RPMI8226 (cell line): ENCODE results near the gene TTLL7.
"Not testable (repeated sequence)": the region's sequence is repeated elsewhere in the genome, so short reads cannot be mapped to it uniquely, and the experiment has no call there.

ENCODE experiments used
- DNase-seq: peaks from one replicate; pipeline ENCODE4 v3.0.0-alpha.2; 2015

The TTLL7 gene

DNA sequence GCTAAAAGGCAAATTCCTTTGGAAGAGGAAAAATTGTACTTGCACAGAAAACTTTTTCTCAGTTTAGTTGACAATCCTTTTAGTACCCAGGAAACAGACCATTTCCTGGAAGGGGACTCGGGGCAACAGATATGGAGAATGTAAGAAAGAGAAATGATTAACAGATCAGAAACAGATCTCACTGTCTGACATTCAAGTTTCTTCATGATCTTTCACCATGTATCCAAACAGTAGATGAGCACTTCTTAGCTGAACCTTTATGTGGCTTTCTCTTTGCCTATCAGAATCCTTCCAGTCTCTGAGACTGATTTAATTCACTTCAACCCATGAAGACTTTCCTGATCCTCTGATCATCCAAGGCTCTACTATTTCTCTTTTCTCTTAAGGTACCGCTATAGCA lies 2.7 kb downstream of the TTLL7 start:
- no peak for DNase-seq

DNA sequence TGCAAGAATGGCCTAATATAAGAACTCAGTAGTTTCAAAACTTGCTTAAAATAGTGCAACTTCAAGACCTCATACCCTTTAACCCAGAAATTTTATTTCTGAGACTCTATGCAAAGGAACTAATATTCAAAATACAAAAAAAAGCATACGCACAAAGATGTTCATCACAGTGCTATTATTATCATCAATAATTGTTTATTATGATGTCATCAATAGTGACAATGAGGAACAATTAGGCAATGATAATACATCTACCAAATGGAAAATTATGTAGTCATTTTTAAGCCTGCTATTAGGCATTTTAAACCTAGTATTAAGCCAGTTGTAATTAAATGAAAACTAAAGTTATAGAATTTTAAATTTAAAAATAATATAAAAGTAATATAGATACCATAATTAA lies 3.3 kb downstream of the TTLL7 start:
- DNase-seq = no peak

DNA sequence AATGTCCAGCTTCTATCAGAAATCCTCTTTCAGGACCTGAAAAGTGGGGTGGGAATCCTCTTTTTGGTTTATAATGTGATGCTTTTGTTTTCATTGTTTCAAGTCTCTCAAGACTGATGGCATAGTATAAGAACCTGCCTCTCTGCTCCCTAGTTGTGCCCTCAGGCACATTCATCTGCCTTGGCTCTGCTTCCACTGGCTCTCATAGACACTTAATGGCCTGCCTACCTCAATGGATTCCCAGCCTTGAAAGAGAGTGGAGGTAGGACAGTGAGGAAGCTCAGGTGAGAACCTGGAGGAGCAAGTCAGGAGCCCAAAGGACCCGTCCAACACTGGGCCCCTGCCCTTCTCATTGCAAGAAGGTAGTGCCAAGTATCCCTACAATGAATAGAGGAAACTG lies 4.8 kb downstream of the TTLL7 start:
- DNase-seq = no peak

DNA sequence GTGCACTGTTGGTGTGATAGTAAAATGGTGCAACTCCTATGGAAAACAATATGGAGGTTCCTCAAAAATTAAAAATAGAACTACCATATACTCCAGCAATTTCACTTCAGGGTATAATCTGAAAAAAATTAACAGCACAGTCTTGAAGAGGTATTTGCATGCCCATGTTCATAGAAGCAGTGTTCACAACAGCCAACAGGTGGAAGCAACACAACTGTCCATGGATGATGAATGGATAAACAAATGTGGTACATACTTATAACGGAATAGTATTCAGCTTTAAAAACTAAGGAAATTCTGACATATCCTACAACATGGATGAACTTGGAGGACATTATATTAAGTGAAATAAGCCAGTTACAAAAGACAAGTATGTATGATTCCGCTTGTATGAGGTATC lies 8.2 kb downstream of the TTLL7 start:
- no peak for DNase-seq

DNA sequence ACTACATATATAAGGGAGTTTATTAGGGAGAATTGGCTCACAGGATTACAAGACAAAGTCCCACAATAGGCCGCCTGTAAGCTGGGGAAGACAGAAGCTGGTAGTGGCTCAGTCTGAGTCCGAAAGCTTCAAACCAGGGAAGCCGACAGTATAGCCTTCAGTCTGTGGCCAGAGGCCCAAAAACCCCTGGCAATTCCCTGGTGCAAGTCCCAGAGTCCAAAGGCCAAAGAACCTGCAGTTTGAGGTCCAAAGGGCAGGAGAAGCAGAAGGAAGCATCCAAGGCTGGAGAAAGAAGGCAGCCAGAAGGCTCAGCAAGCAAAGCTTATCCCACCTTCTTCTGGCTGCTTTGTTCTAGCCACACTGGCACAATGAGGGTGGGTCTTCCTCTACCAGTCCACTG lies 13.9 kb downstream of the TTLL7 start:
- DNase-seq = no peak

DNA sequence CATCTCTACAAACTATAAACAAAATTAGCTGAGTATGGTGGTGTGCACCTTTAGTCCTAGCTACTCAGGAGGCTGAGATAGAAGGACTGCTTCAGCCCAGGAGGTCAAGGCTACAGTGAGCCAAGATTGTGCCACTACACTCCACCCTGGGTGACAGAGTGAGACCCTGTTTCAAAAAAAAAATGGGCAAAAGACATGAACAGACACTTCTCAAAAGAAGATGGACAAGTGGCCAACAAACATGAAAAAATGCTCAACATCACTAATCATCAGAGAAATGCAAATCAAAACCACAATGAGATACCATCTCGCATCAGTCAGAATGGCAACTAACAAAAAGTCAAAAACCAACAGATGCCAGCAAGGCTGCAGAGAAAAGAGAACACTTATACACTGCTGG lies 15.0 kb downstream of the TTLL7 start:
- DNase-seq = not testable (repeated sequence)

DNA sequence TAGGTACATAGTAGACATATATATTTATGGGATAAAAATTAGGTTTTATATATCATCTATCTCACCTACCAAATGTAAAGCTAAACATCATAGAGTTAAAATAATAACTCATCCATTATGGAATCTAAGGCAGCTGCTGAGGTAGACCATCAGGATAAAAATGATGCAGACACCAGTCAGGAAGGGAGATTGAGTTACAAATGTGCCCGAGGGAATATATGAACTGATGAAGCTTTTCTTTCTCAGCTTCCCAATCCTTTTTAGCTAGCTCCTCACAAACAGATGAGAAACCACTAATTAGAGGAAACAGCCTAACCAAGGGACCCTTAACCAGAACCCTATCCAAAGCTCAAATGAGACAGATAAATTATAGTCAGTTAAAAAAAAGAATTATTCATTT lies 20.9 kb downstream of the TTLL7 start:
- DNase-seq = no peak

DNA sequence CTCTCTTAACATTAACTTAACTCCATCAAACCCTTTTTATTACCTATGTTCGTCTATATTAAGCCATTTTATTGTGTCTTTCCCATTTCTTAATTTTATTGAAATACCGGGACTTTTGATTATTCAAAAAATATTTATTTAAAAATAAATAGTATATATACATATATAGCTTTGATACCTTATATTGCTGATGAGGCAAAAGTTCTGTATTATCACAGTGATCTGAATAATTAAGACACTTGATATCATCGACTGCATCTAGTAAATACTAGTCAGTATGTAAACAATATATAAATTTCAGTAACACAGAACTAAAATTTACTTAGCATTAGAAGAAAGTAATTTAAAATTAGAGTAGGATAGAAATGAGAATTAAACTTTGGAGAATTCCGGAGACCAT lies 22.0 kb downstream of the TTLL7 start:
- no peak for DNase-seq

DNA sequence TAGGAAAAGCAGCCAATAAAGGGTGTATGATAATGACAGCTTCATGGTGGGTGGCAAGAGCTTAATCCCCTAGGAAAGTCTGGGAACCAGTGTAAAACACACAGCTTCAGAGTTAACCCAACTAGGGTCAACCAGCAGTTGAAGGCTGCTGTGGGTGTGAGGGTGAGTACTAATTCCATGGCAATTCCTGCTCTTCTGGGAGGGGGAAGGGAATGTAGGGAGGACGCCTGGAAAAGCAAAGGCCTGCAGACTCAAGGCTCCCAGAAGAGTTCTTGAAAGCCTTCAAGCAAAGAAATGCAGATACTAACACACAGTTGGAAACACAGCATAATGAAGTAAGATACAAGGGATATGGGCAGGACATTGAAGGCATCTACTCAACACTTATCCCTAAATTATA lies 28.1 kb downstream of the TTLL7 start:
- DNase-seq = no peak

DNA sequence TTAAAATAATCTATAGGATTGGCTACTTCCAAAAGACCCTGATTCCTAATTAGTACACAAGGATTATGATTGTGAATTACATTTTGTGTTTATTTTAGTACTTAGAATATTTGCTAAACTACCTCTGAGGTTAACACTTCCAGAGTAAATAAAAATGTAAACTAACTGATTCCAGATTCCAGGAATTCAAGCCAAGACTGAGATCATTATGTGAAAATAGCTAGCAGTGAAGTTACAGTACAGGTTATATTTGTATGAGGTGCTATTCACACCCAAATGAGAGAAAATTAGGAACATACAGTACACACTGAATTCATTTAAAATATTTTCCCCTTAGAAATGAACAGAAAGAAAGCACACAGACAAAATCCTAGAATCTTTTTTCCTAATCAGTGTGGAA lies 28.8 kb downstream of the TTLL7 start:
- DNase-seq = no peak

DNA sequence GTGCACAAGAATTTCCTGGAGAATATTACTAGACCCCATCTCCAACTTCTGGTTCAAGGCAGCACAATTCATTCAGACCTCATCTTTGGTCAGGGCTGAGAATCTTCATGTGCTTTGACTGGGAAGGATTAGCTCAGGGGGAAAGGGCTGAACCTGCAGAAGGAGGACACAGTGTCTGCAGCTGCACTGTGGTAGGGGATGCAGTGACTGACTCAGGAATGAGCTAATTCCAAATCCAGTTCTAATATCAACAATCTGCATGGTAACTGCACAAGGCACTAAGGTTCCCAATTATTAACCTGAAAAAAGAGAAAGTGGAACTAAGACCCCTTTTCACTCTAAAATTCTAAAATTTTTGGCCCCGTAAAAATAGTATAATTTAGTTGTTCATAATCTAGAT lies 31.6 kb downstream of the TTLL7 start:
- DNase-seq = no peak

DNA sequence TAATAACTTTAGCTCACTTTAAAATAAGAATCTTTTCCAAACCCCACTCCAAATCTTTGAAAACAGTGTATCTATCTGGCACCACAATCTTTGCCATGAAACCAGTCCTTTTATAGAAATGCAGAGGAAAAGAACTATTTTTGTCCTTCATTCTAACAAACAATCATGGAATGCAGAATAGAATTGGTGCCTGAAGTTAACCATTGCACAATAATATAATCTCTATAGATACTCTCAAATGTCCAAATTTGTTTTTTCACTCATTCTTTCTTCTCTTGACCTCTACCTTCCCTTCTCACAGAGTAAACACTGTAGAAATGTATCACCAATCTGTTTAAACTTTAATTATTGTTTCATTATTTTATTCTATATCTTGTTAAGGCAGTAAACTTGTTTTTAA lies 34.8 kb downstream of the TTLL7 start:
- DNase-seq = no peak

DNA sequence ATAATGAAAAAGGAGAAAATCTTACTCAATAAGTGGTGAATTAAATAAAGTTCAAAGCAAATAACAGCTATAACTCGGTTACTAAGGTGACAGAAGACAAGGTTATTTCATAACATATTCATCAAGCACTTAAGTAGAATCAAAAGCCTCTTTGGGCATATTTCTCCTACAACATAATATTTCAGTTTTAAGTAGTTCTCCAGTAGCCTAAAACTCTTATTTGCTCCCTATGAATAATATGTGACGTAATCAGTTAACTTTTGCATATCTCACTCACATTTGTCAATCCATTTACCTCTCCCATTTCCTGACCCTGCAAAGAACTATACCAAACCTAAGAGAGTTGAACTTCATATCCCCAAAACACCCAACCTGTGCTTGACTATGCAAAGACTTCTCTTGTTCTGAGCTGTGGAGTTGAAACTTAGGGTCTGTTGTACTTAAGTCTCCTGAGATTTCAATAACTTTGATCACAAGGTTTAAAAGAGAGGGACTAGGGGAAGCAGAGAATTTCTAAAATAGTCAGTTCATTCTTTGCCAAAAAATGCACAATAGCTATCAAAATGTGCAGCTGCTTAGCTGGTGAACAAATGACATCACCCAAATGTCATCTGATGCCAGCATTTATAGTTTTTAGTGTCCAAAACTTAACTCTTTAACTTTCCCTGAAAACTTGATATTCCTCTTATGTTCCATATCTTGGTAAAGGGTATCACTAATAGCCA lies 37.2 kb downstream of the TTLL7 start:
- no peak for DNase-seq

DNA sequence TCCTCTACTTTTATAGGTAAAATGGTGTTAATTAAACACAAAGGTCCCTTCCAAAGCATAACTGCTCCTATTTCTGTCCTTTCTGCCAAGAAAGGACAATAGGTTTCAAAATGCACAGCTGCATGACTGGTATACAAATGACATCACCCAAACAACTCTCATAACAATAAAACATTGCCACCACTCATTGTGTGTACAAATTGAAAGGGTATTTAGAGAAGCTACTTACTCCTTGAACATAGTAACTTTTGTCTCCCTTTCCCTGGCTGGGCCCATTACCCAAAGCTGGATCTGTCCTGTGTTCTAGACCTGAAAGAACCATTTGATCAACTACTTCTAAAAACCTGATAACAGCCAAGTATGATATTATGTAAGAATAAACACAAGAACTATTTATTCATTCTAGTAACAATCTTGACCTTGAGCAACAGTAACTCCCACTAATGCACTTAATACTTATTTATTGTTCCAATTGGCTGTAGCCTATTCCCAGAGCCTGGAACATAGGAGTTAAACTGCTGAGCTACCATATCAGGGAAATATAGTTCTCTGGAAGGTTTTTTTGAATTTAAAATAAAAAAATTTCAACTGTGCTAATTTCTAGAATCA lies 38.2 kb downstream of the TTLL7 start:
- DNase-seq = no peak

DNA sequence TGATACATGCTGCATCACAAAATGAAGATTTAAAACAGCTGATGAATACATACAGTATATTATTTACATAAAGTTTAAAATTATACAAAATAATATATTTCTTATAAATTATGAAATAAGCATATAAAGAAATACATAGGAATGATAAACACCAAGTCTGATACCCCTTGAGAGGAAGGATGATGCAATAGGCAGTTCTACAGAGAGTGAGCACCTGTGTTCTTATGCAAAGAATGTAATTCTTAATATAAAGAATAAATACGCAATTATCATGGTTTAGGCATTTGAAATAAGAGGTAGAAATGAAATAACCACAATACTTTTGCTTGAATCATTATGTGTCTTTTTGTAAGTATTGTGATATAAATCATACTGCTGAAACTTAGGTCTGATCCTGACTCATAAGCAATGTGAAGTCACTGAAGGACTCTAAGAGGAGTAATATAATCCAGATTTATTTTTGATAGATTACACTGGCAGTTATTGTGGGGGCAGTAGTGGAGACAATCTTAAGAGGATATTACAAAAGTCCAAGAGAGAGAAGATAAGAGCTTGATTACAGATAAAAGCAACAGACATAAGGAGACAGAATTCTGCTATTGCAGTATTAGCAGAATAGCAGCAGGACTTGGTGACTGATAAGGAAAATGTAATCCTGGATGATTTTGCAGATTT lies 39.0 kb downstream of the TTLL7 start:
- DNase-seq = no peak

DNA sequence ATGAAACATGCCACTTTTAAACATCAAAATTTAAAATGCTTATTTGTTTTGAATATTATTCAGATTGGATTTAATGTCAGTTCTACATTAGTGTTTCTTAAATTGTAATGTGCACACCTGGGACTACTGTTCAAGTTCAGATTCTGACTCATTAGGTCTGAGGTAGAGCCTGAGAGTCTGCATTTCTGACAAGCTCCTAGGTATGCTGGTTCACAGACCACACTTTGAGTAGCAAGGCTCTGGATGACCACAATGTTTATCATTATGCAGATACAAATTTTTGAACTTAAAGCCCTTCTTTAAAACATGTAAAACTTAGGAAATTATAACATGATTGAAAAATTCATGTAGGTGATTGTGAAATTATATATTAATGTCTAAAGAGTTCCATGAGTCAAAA lies 40.2 kb downstream of the TTLL7 start:
- DNase-seq = no peak

DNA sequence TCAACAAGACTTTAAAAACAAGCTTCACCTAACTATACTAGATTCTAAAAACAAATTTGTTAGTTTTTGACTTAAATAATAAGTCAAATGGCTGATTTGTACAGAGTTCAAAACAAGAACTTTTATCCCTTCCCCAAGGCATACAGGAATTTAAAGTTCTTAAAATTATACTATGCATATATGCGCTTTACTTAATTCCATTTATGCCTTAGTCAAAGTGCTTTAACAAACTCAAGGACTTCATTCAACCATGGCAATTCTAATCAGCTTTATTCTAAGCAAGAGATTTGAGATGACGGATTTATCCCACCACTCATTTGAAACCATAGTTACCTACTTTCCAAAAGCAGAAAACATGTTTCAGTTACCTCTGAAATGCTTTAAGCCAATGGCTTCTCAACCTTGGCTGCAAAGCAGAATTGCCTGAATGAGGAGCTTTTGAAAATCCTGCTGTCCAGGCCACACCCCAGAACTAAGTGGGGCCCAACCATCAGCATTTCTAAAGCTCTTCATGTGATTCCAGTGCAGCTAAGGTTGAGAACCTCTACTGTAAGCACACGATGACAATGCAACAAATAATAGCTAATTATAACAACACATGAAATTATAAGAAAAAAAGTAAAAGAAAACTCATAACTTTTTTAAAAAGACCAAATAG lies 44.6 kb downstream of the TTLL7 start:
- DNase-seq = no peak

DNA sequence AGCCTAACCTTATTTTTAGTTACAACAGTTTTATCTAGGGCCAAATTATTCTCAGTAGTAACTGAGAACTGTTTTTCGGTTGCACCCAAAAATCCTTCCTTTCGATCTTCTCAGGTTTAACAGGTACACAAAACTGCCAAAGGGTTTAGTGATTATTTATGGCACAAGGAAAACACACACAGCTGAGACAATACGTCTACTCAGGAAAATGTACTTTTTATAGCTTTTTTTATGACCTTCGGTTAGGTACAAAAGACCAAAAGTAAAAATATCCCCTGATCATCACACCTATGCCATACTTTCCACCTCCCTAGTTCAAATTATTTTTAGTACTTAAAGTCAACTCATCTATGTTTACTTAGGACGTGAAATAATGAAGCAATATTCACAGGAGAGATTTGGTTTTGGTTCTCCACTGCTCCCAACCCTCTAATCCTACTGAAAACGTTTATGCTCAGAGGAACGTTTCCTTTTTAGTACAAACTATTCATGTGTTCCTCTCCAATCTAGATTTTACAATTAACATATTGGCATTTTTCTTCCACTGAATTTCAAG lies 48.7 kb downstream of the TTLL7 start:
- DNase-seq = no peak

DNA sequence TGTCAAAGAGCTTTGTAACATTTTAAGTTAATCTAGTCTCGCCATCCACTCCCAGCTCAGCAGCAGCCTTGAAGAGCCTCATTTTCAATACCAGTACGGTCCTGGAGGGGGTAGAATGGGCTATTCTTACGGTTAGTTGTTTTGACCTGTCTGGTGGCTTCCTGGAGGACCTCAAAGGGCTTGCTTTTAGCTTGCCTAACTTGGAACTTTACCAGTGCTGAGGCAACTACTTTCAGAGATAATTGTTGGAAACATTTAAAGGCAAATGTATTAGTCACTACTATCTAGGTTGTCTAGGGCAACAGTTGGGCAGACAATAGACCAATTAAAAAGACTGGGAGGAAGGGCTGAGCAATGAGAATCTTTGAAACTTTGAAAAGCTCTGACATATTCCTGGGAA lies 56.0 kb downstream of the TTLL7 start:
- DNase-seq = no peak

DNA sequence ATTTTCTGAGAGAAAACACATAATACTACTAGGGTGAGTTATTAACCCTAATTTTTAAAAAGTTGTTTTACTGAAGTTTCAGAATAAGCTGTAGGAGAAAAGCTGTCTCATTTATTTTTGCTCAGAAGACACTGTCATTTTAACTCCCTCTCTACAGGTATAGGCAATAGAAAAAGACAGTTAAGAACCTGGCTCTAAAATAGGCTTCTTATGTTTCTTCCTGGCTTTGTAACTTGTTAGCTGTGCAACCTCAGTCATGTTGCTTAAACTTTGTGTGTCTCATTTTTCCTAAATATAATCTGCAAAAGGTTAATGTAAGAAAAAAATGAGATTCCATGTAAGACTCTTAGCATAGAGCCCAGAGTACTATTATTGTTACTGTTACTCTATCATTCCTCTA lies 64.4 kb downstream of the TTLL7 start:
- no peak for DNase-seq

DNA sequence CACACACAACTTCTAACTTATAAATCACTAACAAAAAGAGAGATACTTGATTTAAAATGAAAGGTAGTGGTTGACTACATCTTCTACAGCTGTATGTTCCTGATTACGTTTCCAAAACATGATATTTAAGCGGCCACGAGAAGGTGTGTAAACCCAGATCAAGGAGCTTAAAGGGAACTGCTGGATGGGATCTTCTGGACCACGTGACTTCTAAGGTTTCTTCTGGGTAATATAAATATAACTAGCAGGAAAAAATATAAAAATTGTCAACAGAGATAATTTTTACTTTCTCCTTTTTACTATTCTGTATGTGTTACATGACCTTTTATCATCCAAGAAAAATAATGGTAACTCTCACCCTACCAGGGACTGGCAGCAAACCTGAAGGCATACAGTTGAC lies 66.2 kb downstream of the TTLL7 start:
- no peak for DNase-seq

DNA sequence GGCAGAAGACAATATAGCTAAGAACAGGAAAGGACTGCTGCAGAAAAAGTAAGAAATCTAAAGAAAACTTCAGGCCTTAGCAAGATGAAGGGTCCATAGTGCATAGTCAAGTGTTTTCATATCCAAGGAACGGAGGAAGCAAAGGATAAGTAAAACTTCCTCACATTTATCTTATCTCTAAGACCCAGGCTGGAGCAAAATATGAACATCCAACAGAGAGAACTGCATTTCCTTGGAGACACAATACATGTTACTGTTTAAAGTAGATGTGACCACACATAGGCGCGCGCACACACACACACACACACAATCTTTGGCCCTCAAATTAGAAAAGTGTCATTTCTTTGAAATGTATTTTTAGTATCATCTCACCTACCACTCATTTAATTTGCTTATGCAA lies 66.7 kb downstream of the TTLL7 start:
- DNase-seq = no peak

DNA sequence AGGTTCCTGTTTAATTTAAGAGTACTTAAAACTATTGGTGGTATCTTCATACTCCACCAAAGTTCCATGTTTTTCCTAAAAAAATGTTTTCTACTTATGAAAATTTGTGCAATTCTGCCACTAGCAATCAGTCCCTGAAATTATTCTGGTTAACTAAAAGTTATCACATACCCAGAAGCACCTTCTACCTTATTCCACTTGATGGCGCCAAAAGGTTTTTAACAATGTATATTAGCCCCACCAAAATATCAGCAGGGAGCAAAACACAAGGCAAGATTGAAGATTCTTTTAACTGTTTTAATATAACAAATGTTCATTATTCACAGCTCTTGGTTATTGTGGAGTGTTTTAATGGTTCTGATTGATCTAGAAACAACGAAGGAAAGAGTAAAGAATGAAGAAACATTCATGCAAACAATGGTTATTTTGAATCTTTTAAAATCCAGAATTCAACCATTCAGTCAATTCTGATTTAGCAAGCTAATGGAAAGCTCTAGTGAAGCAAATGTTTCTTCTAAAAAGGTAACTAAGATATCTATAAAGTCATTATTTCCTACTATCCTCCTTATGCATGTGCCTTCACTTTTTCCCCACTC lies 67.2 kb downstream of the TTLL7 start:
- DNase-seq = peak; percentile 26
